ENCODE results near the gene MRPL53.

- no peak for TF ChIP-seq POLR2A (IDR thresholded peaks at IDR 0.05)
- TF ChIP-seq, protein P1, sequence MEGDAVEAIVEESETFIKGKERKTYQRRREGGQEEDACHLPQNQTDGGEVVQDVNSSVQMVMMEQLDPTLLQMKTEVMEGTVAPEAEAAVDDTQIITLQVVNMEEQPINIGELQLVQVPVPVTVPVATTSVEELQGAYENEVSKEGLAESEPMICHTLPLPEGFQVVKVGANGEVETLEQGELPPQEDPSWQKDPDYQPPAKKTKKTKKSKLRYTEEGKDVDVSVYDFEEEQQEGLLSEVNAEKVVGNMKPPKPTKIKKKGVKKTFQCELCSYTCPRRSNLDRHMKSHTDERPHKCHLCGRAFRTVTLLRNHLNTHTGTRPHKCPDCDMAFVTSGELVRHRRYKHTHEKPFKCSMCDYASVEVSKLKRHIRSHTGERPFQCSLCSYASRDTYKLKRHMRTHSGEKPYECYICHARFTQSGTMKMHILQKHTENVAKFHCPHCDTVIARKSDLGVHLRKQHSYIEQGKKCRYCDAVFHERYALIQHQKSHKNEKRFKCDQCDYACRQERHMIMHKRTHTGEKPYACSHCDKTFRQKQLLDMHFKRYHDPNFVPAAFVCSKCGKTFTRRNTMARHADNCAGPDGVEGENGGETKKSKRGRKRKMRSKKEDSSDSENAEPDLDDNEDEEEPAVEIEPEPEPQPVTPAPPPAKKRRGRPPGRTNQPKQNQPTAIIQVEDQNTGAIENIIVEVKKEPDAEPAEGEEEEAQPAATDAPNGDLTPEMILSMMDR (IDR thresholded peaks at IDR 0.05 in 4 of 5, conservative IDR thresholded peaks at IDR 0.05 in 1 of 5): no peak
Observed at GRCh38 chr2:74472945-74473258, 422 bp upstream of the MRPL53 start.

All from gastrocnemius medialis (tissue), 4 donors.